WERI-Rb-1 (cell line): ENCODE results near the gene CETP.

Source experiments
- DNase-seq: peaks from one replicate; pipeline ENCODE4 v3.0.0-alpha.2; 2020
- H3K27ac ChIP-seq: fragments of 250-450 bp; sonication (Bioruptor Pico); 2 replicates; pipeline ENCODE4 v1.5.1; 2020; ENCODE audit warnings: mild to moderate bottlenecking, moderate library complexity
- H3K27me3 ChIP-seq: fragments of 250-450 bp; sonication (Bioruptor Pico); 2 replicates; pipeline ENCODE4 v1.5.1; 2021; ENCODE audit warnings: mild to moderate bottlenecking, low read depth, moderate library complexity; ENCODE audit not compliant: insufficient read depth, severe bottlenecking
- H3K36me3 ChIP-seq: fragments of 250-450 bp; sonication (Bioruptor Pico); 2 replicates; pipeline ENCODE4 v1.5.1; 2020; ENCODE audit warnings: mild to moderate bottlenecking, moderate library complexity
- H3K4me3 ChIP-seq: 2 replicates; pipeline ENCODE4 v1.5.1; 2011; ENCODE audit warnings: low read depth, mild to moderate bottlenecking, control low read depth, low read length
- H3K9me3 ChIP-seq: fragments of 250-450 bp; sonication (Bioruptor Pico); 2 replicates; pipeline ENCODE4 v1.5.1; 2021; ENCODE audit warnings: mild to moderate bottlenecking, moderate library complexity; ENCODE audit not compliant: severe bottlenecking
- CTCF ChIP-seq: IDR thresholded peaks from 2 replicates; pipeline ENCODE4 v1.5.1; 2011; ENCODE audit warnings: low read depth, mild to moderate bottlenecking, control low read depth, inconsistent platforms, low read length

CETP gene

GRCh38 chr16:56938664-56939513, 22.9 kb upstream of the CETP start:
- H3K36me3 ChIP-seq: peaks cover 97% of the 10 kb centered on the region

GRCh38 chr16:56939801-56940200, 21.9 kb upstream of the CETP start:
- no peak overlapping the region for H3K27ac ChIP-seq
- TF ChIP-seq CTCF: no peak
- no peak overlapping the region for H3K4me3 ChIP-seq
- H3K27me3 ChIP-seq: no peaks in the 10 kb centered on the region
- no peak for DNase-seq
- no peaks in the 10 kb centered on the region for H3K9me3 ChIP-seq
- peaks cover 100% of the 10 kb centered on the region for H3K36me3 ChIP-seq

More at GRCh38 chr16:56938664-56939513, 22.9 kb upstream of the CETP start:
- no peaks in the 10 kb centered on the region for H3K27me3 ChIP-seq
- no peak for DNase-seq
- no peak overlapping the region for H3K4me3 ChIP-seq
- no peaks in the 10 kb centered on the region for H3K9me3 ChIP-seq
- TF ChIP-seq CTCF: no peak
- H3K27ac ChIP-seq: no peak overlapping the region

GRCh38 chr16:56941092-56941491, 20.7 kb upstream of the CETP start:
- no peak for TF ChIP-seq CTCF

GRCh38 chr16:56941856-56942331, 19.9 kb upstream of the CETP start:
- no peak for DNase-seq
- no peak overlapping the region for H3K27ac ChIP-seq
- peaks cover 86% of the 10 kb centered on the region for H3K36me3 ChIP-seq
- TF ChIP-seq CTCF: no peak
- H3K4me3 ChIP-seq: no peak overlapping the region
- no peaks in the 10 kb centered on the region for H3K9me3 ChIP-seq
- H3K27me3 ChIP-seq: no peaks in the 10 kb centered on the region

More at GRCh38 chr16:56941092-56941491, 20.7 kb upstream of the CETP start:
- no peaks in the 10 kb centered on the region for H3K9me3 ChIP-seq
- no peaks in the 10 kb centered on the region for H3K27me3 ChIP-seq
- peaks cover 94% of the 10 kb centered on the region for H3K36me3 ChIP-seq
- no peak overlapping the region for H3K4me3 ChIP-seq
- no peak overlapping the region for H3K27ac ChIP-seq
- no peak for DNase-seq

GRCh38 chr16:56943761-56944375, 17.9 kb upstream of the CETP start:
- Histone ChIP-seq H3K4me3 (no peak overlapping the region), H3K9me3 (no peaks in the 10 kb centered on the region), H3K27me3 (no peaks in the 10 kb centered on the region), H3K27ac (no peak overlapping the region), H3K36me3 (peaks cover 66% of the 10 kb centered on the region)
- no peak for TF ChIP-seq CTCF
- no peak for DNase-seq
